ENCODE measurements around the gene DNM2.
"Not testable (repeated sequence)": the region's sequence is repeated elsewhere in the genome, so short reads cannot be mapped to it uniquely, and the experiment has no call there.

The DNM2 gene

DNA sequence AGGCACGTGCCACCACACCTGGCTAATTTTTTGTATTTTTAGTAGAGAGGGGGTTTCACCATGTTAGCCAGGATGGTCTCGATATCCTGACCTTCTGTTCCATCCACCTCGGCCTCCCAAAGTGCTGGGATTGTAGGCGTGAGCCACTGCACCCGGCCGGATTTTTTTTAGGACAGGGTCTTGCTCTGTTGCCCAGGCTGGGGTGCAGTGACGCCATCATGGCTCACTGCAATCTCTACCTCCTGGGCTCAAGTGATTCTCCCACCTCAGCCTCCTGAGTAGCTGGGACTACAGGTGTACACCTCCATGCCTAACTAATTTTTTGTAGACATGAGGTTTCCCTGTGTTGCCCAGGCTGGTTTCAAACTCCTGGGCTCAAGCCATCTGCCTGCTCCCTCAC is 119.8 kb downstream of the DNM2 start:
- H3K27me3 ChIP-seq (ENCODE audit: insufficient read depth, low read length, poor library complexity); H3K79me1 ChIP-seq (ENCODE audit: low read length); H3K4ac ChIP-seq (ENCODE audit: low read depth, low read length); H3K36me3 ChIP-seq (ENCODE audit: control insufficient read depth, insufficient read depth, low read length); H3K18ac ChIP-seq (ENCODE audit: low read length); H3K4me2 ChIP-seq (ENCODE audit: low read length); H3K27ac ChIP-seq (ENCODE audit: low read depth, low read length); H3K56ac ChIP-seq (ENCODE audit: low read length); H4K5ac ChIP-seq (ENCODE audit: low read length); DNase-seq; H3K23ac ChIP-seq (ENCODE audit: low read length); H2BK5ac ChIP-seq (ENCODE audit: low read length); H2AK5ac ChIP-seq (ENCODE audit: low read length); H4K8ac ChIP-seq (ENCODE audit: low read depth, low read length); H3K4me3 ChIP-seq (ENCODE audit: low read length); H3K9ac ChIP-seq (ENCODE audit: low read length); H2BK120ac ChIP-seq (ENCODE audit: low read depth, low read length); H2BK15ac ChIP-seq (replicated peaks; ENCODE audit: low read depth); H3K4me1 ChIP-seq (ENCODE audit: control insufficient read depth, low read depth, low read length); H3K79me2 ChIP-seq (ENCODE audit: control insufficient read depth, insufficient read depth, low read length): not testable (repeated sequence)
- no CpG with 5 or more reads among the region's 7 CpGs for WGBS (ENCODE audit: extremely low coverage, insufficient coverage, low lambda C conversion rate)

DNA sequence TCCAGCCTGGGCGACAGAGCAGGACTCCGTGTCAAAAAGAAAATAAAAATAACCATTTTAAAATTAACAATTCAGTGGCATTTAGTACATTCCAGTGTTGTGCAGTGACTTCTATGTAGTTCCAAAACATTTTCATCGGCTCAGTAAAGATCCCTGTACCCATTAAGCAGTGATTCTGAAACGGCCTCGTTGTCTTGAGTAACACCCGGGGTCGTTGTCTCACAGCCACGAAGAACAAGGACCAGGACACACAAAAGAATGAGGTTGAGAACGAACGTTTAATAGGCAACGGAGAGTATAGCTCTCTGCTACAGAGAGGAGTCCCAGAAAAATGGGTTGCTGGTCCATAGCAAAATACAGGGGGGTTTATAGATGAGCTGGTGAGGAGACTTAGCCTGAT is 120.5 kb downstream of the DNM2 start:
- Histone ChIP-seq H3K27ac (ENCODE audit: low read depth, low read length) (no peak overlapping the region), H2AK5ac (ENCODE audit: low read length) (no peak overlapping the region), H3K79me2 (ENCODE audit: control insufficient read depth, insufficient read depth, low read length) (no peaks in the 10 kb centered on the region), H3K4ac (ENCODE audit: low read depth, low read length) (no peak overlapping the region), H3K23ac (ENCODE audit: low read length) (no peak overlapping the region), H3K36me3 (ENCODE audit: control insufficient read depth, insufficient read depth, low read length) (no peaks in the 10 kb centered on the region), H2BK120ac (ENCODE audit: low read depth, low read length) (no peak overlapping the region), H4K5ac (ENCODE audit: low read length) (no peak overlapping the region), H3K18ac (ENCODE audit: low read length) (no peak overlapping the region), H4K8ac (ENCODE audit: low read depth, low read length) (no peak overlapping the region), H3K4me3 (ENCODE audit: low read length) (no peak overlapping the region), H3K4me1 (ENCODE audit: control insufficient read depth, low read depth, low read length) (no peaks in the 10 kb centered on the region), H3K79me1 (ENCODE audit: low read length) (peaks cover 3% of the 10 kb centered on the region), H3K27me3 (ENCODE audit: insufficient read depth, low read length, poor library complexity) (no peaks in the 10 kb centered on the region), H3K4me2 (ENCODE audit: low read length) (no peak overlapping the region), H3K56ac (ENCODE audit: low read length) (no peak overlapping the region), H2BK15ac (replicated peaks; ENCODE audit: low read depth) (no peak overlapping the region), H3K9ac (ENCODE audit: low read length) (no peak overlapping the region), H2BK5ac (ENCODE audit: low read length) (no peak overlapping the region)
- WGBS (ENCODE audit: extremely low coverage, insufficient coverage, low lambda C conversion rate) = no CpG with 5 or more reads among the region's 11 CpGs
- DNase-seq = no peak

DNA sequence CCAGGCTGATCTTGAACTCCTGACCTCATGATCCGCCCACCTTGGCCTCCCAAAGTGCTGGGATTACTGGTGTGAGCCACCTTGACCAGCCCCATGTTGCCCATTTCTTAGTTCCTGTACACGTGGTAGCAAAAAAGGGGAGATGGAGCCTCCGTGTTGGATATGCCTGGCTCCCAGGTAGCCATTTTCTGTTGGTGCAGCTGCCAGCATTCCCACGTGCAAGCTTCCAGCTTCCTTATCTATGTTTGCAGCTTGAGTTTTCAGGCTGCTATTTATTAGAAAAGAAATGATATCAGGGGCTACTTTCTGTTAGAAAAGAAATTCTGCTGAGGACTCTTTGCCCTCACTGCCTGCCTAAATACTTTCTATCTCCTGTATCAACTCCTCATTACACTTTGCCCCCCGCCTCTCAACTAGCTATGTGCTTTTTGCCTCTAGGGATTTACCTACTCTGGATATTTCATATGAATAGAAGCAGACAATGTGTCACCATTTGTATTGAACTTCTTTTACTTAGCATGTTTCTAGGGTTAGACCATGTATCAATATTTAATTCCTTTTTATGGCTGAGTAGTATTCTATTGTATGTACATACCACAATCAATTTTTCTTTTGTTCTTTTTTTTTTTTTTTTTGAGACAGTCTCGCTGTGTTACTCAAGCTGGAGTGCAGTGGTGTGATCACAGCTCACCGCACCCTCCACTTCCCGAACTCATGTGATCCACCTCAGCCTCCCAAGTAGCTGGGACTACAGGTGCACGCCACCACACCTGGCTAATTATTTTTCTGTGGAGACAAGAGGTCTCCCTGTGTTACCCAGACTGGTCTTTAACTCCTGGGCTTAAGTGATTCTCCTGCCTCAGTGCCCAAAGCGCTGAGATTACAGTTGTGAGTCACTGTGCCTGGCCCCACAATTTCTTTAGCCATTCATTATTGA is 121.5 kb downstream of the DNM2 start:
- no peak overlapping the region for H2BK5ac ChIP-seq (ENCODE audit: low read length)
- no peak overlapping the region for H2BK15ac ChIP-seq (replicated peaks; ENCODE audit: low read depth)
- H3K4ac ChIP-seq (ENCODE audit: low read depth, low read length) = no peak overlapping the region
- no CpG with 5 or more reads among the region's 10 CpGs for WGBS (ENCODE audit: extremely low coverage, insufficient coverage, low lambda C conversion rate)
- H3K27me3 ChIP-seq (ENCODE audit: insufficient read depth, low read length, poor library complexity) = no peaks in the 10 kb centered on the region
- no peaks in the 10 kb centered on the region for H3K79me2 ChIP-seq (ENCODE audit: control insufficient read depth, insufficient read depth, low read length)
- no peak overlapping the region for H3K56ac ChIP-seq (ENCODE audit: low read length)
- no peak overlapping the region for H2AK5ac ChIP-seq (ENCODE audit: low read length)
- no peaks in the 10 kb centered on the region for H3K4me1 ChIP-seq (ENCODE audit: control insufficient read depth, low read depth, low read length)
- H3K36me3 ChIP-seq (ENCODE audit: control insufficient read depth, insufficient read depth, low read length) = no peaks in the 10 kb centered on the region
- H3K79me1 ChIP-seq (ENCODE audit: low read length) = peaks cover 3% of the 10 kb centered on the region
- no peak overlapping the region for H3K4me3 ChIP-seq (ENCODE audit: low read length)
- H3K23ac ChIP-seq (ENCODE audit: low read length) = no peak overlapping the region
- H4K5ac ChIP-seq (ENCODE audit: low read length) = no peak overlapping the region
- H4K8ac ChIP-seq (ENCODE audit: low read depth, low read length) = no peak overlapping the region
- H3K27ac ChIP-seq (ENCODE audit: low read depth, low read length) = no peak overlapping the region
- H3K4me2 ChIP-seq (ENCODE audit: low read length) = no peak overlapping the region
- H2BK120ac ChIP-seq (ENCODE audit: low read depth, low read length) = no peak overlapping the region
- H3K18ac ChIP-seq (ENCODE audit: low read length) = no peak overlapping the region
- no peak overlapping the region for H3K9ac ChIP-seq (ENCODE audit: low read length)
- DNase-seq = no peak

DNA sequence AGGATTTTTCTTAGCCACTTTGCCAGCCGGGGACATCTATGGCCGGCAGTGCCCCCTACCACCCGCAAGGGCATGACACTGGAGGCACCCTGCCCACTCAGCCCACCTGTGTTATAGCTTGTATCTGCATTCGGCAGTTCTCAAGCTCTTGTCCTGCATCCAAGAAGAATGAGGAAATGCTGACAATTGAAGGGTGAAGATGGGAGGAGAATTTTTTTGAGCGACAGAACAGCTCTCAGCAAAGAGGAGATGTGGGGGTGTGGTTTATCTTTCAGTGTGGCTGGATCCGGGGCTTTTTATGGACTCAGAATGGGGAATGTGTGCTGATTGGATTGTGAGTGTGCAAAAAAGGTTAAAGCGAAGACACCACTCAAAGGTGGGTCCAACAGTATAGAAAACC is 124.9 kb downstream of the DNM2 start:
- no CpG with 5 or more reads among the region's 7 CpGs for WGBS (ENCODE audit: extremely low coverage, insufficient coverage, low lambda C conversion rate)
- H2BK5ac ChIP-seq (ENCODE audit: low read length) = no peak overlapping the region
- no peak overlapping the region for H3K4me3 ChIP-seq (ENCODE audit: low read length)
- H3K18ac ChIP-seq (ENCODE audit: low read length) = no peak overlapping the region
- no peak overlapping the region for H2BK120ac ChIP-seq (ENCODE audit: low read depth, low read length)
- H3K4me2 ChIP-seq (ENCODE audit: low read length) = no peak overlapping the region
- H3K79me2 ChIP-seq (ENCODE audit: control insufficient read depth, insufficient read depth, low read length) = no peaks in the 10 kb centered on the region
- no peak overlapping the region for H4K8ac ChIP-seq (ENCODE audit: low read depth, low read length)
- no peak overlapping the region for H3K9ac ChIP-seq (ENCODE audit: low read length)
- H2AK5ac ChIP-seq (ENCODE audit: low read length) = no peak overlapping the region
- DNase-seq = no peak
- no peak overlapping the region for H2BK15ac ChIP-seq (replicated peaks; ENCODE audit: low read depth)
- no peaks in the 10 kb centered on the region for H3K79me1 ChIP-seq (ENCODE audit: low read length)
- H3K56ac ChIP-seq (ENCODE audit: low read length) = no peak overlapping the region
- H3K4ac ChIP-seq (ENCODE audit: low read depth, low read length) = no peak overlapping the region
- no peak overlapping the region for H4K5ac ChIP-seq (ENCODE audit: low read length)
- no peak overlapping the region for H3K27ac ChIP-seq (ENCODE audit: low read depth, low read length)
- H3K27me3 ChIP-seq (ENCODE audit: insufficient read depth, low read length, poor library complexity) = no peaks in the 10 kb centered on the region
- no peaks in the 10 kb centered on the region for H3K36me3 ChIP-seq (ENCODE audit: control insufficient read depth, insufficient read depth, low read length)
- H3K4me1 ChIP-seq (ENCODE audit: control insufficient read depth, low read depth, low read length) = no peaks in the 10 kb centered on the region
- no peak overlapping the region for H3K23ac ChIP-seq (ENCODE audit: low read length)

DNA sequence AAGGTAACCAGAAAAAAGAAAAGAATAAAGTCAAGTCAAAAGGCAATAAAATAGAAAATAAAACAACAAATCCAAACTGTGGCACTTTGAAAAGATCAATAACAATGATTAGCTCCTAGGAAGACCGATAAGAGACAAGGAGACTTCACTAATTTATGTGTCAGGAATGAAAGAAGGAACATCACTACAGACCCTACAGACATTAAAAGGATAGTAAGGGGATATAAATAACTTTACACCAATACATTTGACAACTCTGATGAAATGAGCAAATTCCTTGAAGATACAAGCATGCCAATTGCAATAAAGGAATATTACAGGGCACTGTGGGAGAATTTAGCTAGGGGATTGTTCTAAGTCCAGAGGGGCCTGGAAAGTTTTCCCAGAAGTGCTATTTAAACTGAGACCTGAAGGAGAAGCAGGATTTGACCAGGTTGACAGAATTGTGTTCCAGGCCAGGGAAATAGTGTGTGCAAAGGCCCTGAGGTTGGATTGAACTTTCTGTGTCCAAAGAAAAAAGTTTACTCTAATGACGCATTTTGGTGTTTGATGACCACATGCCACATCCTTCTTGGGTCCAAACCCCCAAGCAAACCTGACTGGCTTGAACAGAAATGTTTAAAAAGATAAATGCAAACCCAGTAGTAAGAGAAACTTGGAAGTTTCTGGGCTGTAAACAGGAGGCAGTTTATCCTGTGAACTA is 128.8 kb downstream of the DNM2 start:
- Histone ChIP-seq H3K79me2 (ENCODE audit: control insufficient read depth, insufficient read depth, low read length) (no peaks in the 10 kb centered on the region), H3K4me3 (ENCODE audit: low read length) (no peak overlapping the region), H4K5ac (ENCODE audit: low read length) (no peak overlapping the region), H2BK120ac (ENCODE audit: low read depth, low read length) (no peak overlapping the region), H2BK5ac (ENCODE audit: low read length) (no peak overlapping the region), H3K18ac (ENCODE audit: low read length) (no peak overlapping the region), H3K4me1 (ENCODE audit: control insufficient read depth, low read depth, low read length) (no peaks in the 10 kb centered on the region), H3K27me3 (ENCODE audit: insufficient read depth, low read length, poor library complexity) (no peaks in the 10 kb centered on the region), H3K23ac (ENCODE audit: low read length) (no peak overlapping the region), H3K56ac (ENCODE audit: low read length) (no peak overlapping the region), H3K36me3 (ENCODE audit: control insufficient read depth, insufficient read depth, low read length) (no peaks in the 10 kb centered on the region), H3K79me1 (ENCODE audit: low read length) (no peaks in the 10 kb centered on the region), H3K4ac (ENCODE audit: low read depth, low read length) (no peak overlapping the region), H3K4me2 (ENCODE audit: low read length) (no peak overlapping the region), H2AK5ac (ENCODE audit: low read length) (no peak overlapping the region), H4K8ac (ENCODE audit: low read depth, low read length) (no peak overlapping the region), H3K9ac (ENCODE audit: low read length) (no peak overlapping the region), H3K27ac (ENCODE audit: low read depth, low read length) (no peak overlapping the region), H2BK15ac (replicated peaks; ENCODE audit: low read depth) (no peak overlapping the region)
- DNase-seq = no peak
- WGBS (ENCODE audit: extremely low coverage, insufficient coverage, low lambda C conversion rate) = no CpG with 5 or more reads among the region's 2 CpGs

Data from mesendoderm (in vitro differentiated cells).